Gastrocnemius medialis (tissue), 4 donors: ENCODE data around the gene DNAJC8. TPM values are rescaled to one million over a fixed set of nuclear protein-coding genes. Genes with fewer than 3 reads are reported as not detected.

ENCODE experiments used
- ATAC-seq, 2 donors: fragments of 150-250 bp; one replicate each; pipeline ENCODE4 v1.9.1; 2016
- DNase-seq, 2 donors: peaks; one replicate each; pipeline ENCODE4 v3.0.0-alpha.2; 2019
- H3K27ac ChIP-seq, 4 donors: fragments of 200-600 bp; sonication (generic); 1 replicate in 1 of 4; 2 replicates in 3 of 4; pipeline ENCODE4 v1.5.1; 2016 to 2018; ENCODE audit warnings: mild to moderate bottlenecking in 2 of 4, moderate library complexity in 1 of 4
- H3K27me3 ChIP-seq, 3 donors: fragments of 200-600 bp; sonication (generic) in 2 of 3; 1 replicate in 1 of 3; 2 replicates in 2 of 3; pipeline versions ENCODE4 v1.5.1 to v1.6.0; 2016 to 2019; ENCODE audit warnings: mild to moderate bottlenecking in 1 of 3, moderate library complexity in 1 of 3
- H3K36me3 ChIP-seq, 2 donors: fragments of 200-600 bp; sonication (generic) in 1 of 2; one replicate each; pipeline ENCODE4 v1.5.1; 2017 to 2018
- H3K4me1 ChIP-seq, 2 donors: fragments of 200-600 bp; sonication (generic) in 1 of 2; one replicate each; pipeline ENCODE4 v1.5.1; 2016 to 2017; ENCODE audit warnings: mild to moderate bottlenecking in 2 of 2
- H3K4me3 ChIP-seq, 4 donors: fragments of 200-600 bp; sonication (generic) in 3 of 4; 1 replicate in 1 of 4; 2 replicates in 3 of 4; pipeline ENCODE4 v1.5.1; 2016 to 2019; ENCODE audit warnings: mild to moderate bottlenecking in 2 of 4
- H3K9me3 ChIP-seq, 3 donors: fragments of 200-600 bp; sonication (generic) in 2 of 3; 1 replicate in 1 of 3; 2 replicates in 2 of 3; pipeline ENCODE4 v1.5.1; 2016 to 2019
- CTCF ChIP-seq, 5 experiments: fragments of 450-650 bp in 3 of 5; fragments of 200-600 bp in 2 of 5; sonication (generic) in 2 of 5; IDR thresholded peaks in 4 of 5; conservative IDR thresholded peaks in 1 of 5; 1 replicate in 4 of 5; 2 replicates in 1 of 5; pipeline ENCODE4 v1.5.1; 2016 to 2019; ENCODE audit warnings: antibody characterized with exemption in 5 of 5, mild to moderate bottlenecking in 3 of 5, moderate library complexity in 3 of 5
- POLR2A ChIP-seq, 2 donors: fragments of 450-650 bp; IDR thresholded peaks; one replicate each; pipeline ENCODE4 v1.6.1; 2017; ENCODE audit warnings: antibody characterized with exemption in 2 of 2, mild to moderate bottlenecking in 2 of 2, moderate library complexity in 2 of 2
- in situ Hi-C, 4 donors: fragments of 200-750 bp; cut with MboI; loops; one replicate each; pipeline versions ENCODE4 v1.15.0 to v1.8.0; 2017; ENCODE audit warnings: low sequenced_read_pairs in 4 of 4
- intact Hi-C: fragments of 100-400 bp; cut with DNase I; formaldehyde crosslinking; loops from one replicate; pipeline ENCODE4 v1.15.1; 2023; ENCODE audit warnings: low total_unique reads
- total RNA-seq, 4 donors: library from RNA; depleted of rRNA; stranded (reverse); fragments of >200 nt; gene quantifications; one replicate each; pipeline versions ENCODE4 v1.1.0 to v1.2.3, GENCODE V29; 2016

DNAJC8 gene
- total RNA-seq, 4 donors from 2014 or later: 37.6 to 56.1 (median 51.2) TPM

- Histone ChIP-seq H3K27ac (no peak overlapping the region), H3K4me3 (no peak overlapping the region), H3K9me3 (no peaks in the 10 kb centered on the region), H3K36me3 (no peaks in the 10 kb centered on the region), H3K27me3 (no peaks in the 10 kb centered on the region), H3K4me1 (peaks cover 0 to 12% of the 10 kb centered on the region in 2 donors)
- no peak for DNase-seq
- intact Hi-C loops (no loop called here), in situ Hi-C loops (no loop called here)
- ATAC-seq: no peak
- TF ChIP-seq CTCF (IDR thresholded peaks at IDR 0.05 in 4 of 5, conservative IDR thresholded peaks at IDR 0.05 in 1 of 5): no peak
Observed at GRCh38 chr1:28173151-28173979, 59.5 kb downstream of the DNAJC8 start.

GRCh38 chr1:28172713-28173150 is 60.1 kb downstream of the DNAJC8 start:
- DNase-seq (no peak), ATAC-seq (peak; percentile 6)
- intact Hi-C loops: no loop called here
- Histone ChIP-seq H3K4me1 (peaks cover 0 to 12% of the 10 kb centered on the region in 2 donors), H3K27ac (peak overlapping the region in 1 of 4 donors; percentile 21), H3K4me3 (no peak overlapping the region), H3K36me3 (no peaks in the 10 kb centered on the region), H3K27me3 (no peaks in the 10 kb centered on the region), H3K9me3 (no peaks in the 10 kb centered on the region)
- in situ Hi-C loops: no loop called here
- TF ChIP-seq POLR2A (IDR thresholded peaks at IDR 0.05) (no peak), CTCF (IDR thresholded peaks at IDR 0.05 in 4 of 5, conservative IDR thresholded peaks at IDR 0.05 in 1 of 5) (no peak)

GRCh38 chr1:28171246-28171645 is 61.6 kb downstream of the DNAJC8 start:
- DNase-seq: no peak
- no peaks in the 10 kb centered on the region for H3K27me3 ChIP-seq
- ATAC-seq: no peak
- H3K4me3 ChIP-seq: no peak overlapping the region
- H3K36me3 ChIP-seq: no peaks in the 10 kb centered on the region
- no peaks in the 10 kb centered on the region for H3K9me3 ChIP-seq
- TF ChIP-seq POLR2A (IDR thresholded peaks at IDR 0.05): no peak
- no peak for TF ChIP-seq CTCF (IDR thresholded peaks at IDR 0.05 in 4 of 5, conservative IDR thresholded peaks at IDR 0.05 in 1 of 5)
- no peak overlapping the region for H3K27ac ChIP-seq
- in situ Hi-C loops (no loop called here), intact Hi-C loops (no loop called here)
- peaks cover 0 to 12% of the 10 kb centered on the region in 2 donors for H3K4me1 ChIP-seq

GRCh38 chr1:28170001-28170596 is 62.7 kb downstream of the DNAJC8 start:
- no peaks in the 10 kb centered on the region for H3K9me3 ChIP-seq
- H3K4me1 ChIP-seq: peaks cover 0 to 12% of the 10 kb centered on the region in 2 donors
- no peak for ATAC-seq
- intact Hi-C loops (no loop called here), in situ Hi-C loops (no loop called here)
- TF ChIP-seq POLR2A (IDR thresholded peaks at IDR 0.05): no peak
- no peak for TF ChIP-seq CTCF (IDR thresholded peaks at IDR 0.05 in 4 of 5, conservative IDR thresholded peaks at IDR 0.05 in 1 of 5)
- H3K27me3 ChIP-seq: no peaks in the 10 kb centered on the region
- no peak for DNase-seq
- no peak overlapping the region for H3K27ac ChIP-seq
- H3K36me3 ChIP-seq: no peaks in the 10 kb centered on the region
- no peak overlapping the region for H3K4me3 ChIP-seq
